ENCODE measurements around the gene ANO9.

GRCh38 chr11:419248-420005 lies 22.4 kb downstream of the ANO9 start:
- TF ChIP-seq CTCF (conservative IDR thresholded peaks at IDR 0.05; ENCODE audit: low read depth, low read length) (no peak), EZH2phosphoT487 (IDR thresholded peaks at IDR 0.05; ENCODE audit: borderline replicate concordance, low read length) (no peak)
